HUES64 (cell line): ENCODE data around the gene ARL2BP.

Experiments used
- H3K27ac ChIP-seq: 2 replicates; pipeline ENCODE4 v1.7.0; 2013; ENCODE audit warnings: low read depth, low read length, inconsistent platforms
- H3K27me3 ChIP-seq: 2 replicates; pipeline ENCODE4 v1.6.1; 2013; ENCODE audit warnings: mild to moderate bottlenecking, low read length; ENCODE audit not compliant: insufficient read depth
- H3K36me3 ChIP-seq: 2 replicates; pipeline ENCODE4 v1.6.1; 2013; ENCODE audit warnings: mild to moderate bottlenecking, low read length; ENCODE audit not compliant: insufficient read depth
- H3K4me1 ChIP-seq: 2 replicates; pipeline ENCODE4 v1.6.1; 2013; ENCODE audit warnings: mild to moderate bottlenecking, low read length, moderate library complexity; ENCODE audit not compliant: insufficient read depth
- H3K4me3 ChIP-seq: 2 replicates; pipeline ENCODE4 v1.5.1; 2013; ENCODE audit warnings: mild to moderate bottlenecking, low read length, moderate library complexity
- H3K9ac ChIP-seq: 2 replicates; pipeline ENCODE4 v1.6.1; 2013; ENCODE audit warnings: mild to moderate bottlenecking, low read depth, low read length
- H3K9me3 ChIP-seq: 2 replicates; pipeline ENCODE4 v1.6.1; 2013; ENCODE audit warnings: low read depth, low read length; ENCODE audit not compliant: insufficient read depth
- WGBS: fragments of 150-250, 120-280 bp; methylation state at CpG from one replicate; pipeline ENCODE4 v1.1.7; 2013; ENCODE audit warnings: missing lambda C conversion rate; 5-methylcytosine and 5-hydroxymethylcytosine counted together

ARL2BP gene

DNA sequence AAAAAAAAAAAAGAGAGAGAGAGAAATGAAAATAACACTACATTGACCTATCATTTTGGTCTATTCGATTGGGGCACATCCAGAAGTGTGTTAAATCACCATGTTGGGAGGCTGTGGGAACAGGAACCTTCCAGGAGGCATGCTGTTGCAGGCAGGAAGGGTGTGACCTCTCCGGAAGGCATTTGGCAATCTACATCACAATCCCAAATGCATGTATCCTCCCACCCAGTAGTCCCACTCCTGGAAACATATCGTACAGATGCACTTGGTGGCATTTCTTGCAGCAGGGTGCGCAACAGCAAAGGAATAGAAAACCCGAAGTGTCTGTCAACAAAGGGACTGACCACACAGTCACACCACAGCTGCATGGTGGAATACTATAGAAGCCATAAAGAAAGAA lies 31.5 kb downstream of the ARL2BP start:
- WGBS = 80% methylated on average over 5 of the region's 5 CpGs
- Histone ChIP-seq H3K9me3 (no peaks in the 10 kb centered on the region), H3K27me3 (no peaks in the 10 kb centered on the region), H3K4me1 (peaks cover 2% of the 10 kb centered on the region; the same call in 1 of the 2 replicates), H3K4me3 (no peak overlapping the region), H3K9ac (no peak overlapping the region), H3K27ac (no peak overlapping the region), H3K36me3 (no peaks in the 10 kb centered on the region)

DNA sequence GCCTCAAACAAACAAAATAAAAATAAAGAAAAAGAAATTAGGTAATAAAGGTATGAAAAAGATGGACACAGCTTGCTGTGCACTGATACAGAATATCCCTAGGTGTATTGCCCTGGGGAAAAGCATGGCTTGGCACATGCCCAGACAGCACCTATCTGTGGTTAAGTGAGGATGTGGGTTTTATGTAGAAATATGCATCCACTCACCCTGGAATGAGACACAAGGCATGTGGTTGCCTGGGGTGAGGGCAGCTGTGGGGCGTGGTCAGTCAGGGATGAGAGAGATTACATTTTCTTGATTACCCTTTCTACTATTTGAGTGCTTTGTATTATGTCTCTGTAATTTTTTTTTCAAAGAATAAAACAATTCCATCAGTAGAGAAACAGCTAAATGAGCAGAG lies 32.5 kb downstream of the ARL2BP start:
- WGBS = no CpG with 5 or more reads among the region's 1 CpG
- Histone ChIP-seq H3K27ac (no peak overlapping the region), H3K27me3 (peaks cover 5% of the 10 kb centered on the region)

GRCh38 chr16:57278494-57278893 lies 33.4 kb downstream of the ARL2BP start:
- H3K9me3 ChIP-seq = no peaks in the 10 kb centered on the region
- no peak overlapping the region for H3K4me3 ChIP-seq
- peaks cover 15% of the 10 kb centered on the region for H3K27me3 ChIP-seq
- 91% methylated on average over 4 of the region's 4 CpGs for WGBS
- H3K4me1 ChIP-seq = peaks cover 2% of the 10 kb centered on the region; the same call in 1 of the 2 replicates
- H3K36me3 ChIP-seq = no peaks in the 10 kb centered on the region
- no peak overlapping the region for H3K9ac ChIP-seq
- no peak overlapping the region for H3K27ac ChIP-seq

More for the DNA sequence above, 32.5 kb downstream of the ARL2BP start:
- no peak overlapping the region for H3K4me3 ChIP-seq
- H3K36me3 ChIP-seq = no peaks in the 10 kb centered on the region
- peaks cover 2% of the 10 kb centered on the region; the same call in 1 of the 2 replicates for H3K4me1 ChIP-seq
- no peaks in the 10 kb centered on the region for H3K9me3 ChIP-seq
- no peak overlapping the region for H3K9ac ChIP-seq

- Histone ChIP-seq H3K36me3 (no peaks in the 10 kb centered on the region), H3K9ac (no peak overlapping the region), H3K4me1 (peaks cover 2% of the 10 kb centered on the region; the same call in 1 of the 2 replicates), H3K9me3 (no peaks in the 10 kb centered on the region), H3K27me3 (peaks cover 30% of the 10 kb centered on the region), H3K4me3 (no peak overlapping the region), H3K27ac (no peak overlapping the region)
- WGBS = 85% methylated on average over 6 of the region's 7 CpGs
These were observed 35.0 kb downstream of the ARL2BP start for GRCh38 chr16:57279780-57280638.

- peaks cover 38% of the 10 kb centered on the region for H3K27me3 ChIP-seq
- H3K9ac ChIP-seq = no peak overlapping the region
- H3K9me3 ChIP-seq = no peaks in the 10 kb centered on the region
- H3K27ac ChIP-seq = no peak overlapping the region
- H3K4me1 ChIP-seq = no peaks in the 10 kb centered on the region
- no peak overlapping the region for H3K4me3 ChIP-seq
- no peaks in the 10 kb centered on the region for H3K36me3 ChIP-seq
- 94% methylated on average over 3 of the region's 3 CpGs for WGBS
These were observed 36.7 kb downstream of the ARL2BP start for GRCh38 chr16:57281791-57282190.

GRCh38 chr16:57282510-57283213 lies 37.6 kb downstream of the ARL2BP start:
- H3K9me3 ChIP-seq = no peaks in the 10 kb centered on the region
- no peak overlapping the region for H3K27ac ChIP-seq
- H3K9ac ChIP-seq = no peak overlapping the region
- WGBS = 92% methylated on average over 8 of the region's 8 CpGs
- H3K27me3 ChIP-seq = peaks cover 38% of the 10 kb centered on the region
- no peaks in the 10 kb centered on the region for H3K4me1 ChIP-seq
- H3K4me3 ChIP-seq = no peak overlapping the region
- H3K36me3 ChIP-seq = no peaks in the 10 kb centered on the region

DNA sequence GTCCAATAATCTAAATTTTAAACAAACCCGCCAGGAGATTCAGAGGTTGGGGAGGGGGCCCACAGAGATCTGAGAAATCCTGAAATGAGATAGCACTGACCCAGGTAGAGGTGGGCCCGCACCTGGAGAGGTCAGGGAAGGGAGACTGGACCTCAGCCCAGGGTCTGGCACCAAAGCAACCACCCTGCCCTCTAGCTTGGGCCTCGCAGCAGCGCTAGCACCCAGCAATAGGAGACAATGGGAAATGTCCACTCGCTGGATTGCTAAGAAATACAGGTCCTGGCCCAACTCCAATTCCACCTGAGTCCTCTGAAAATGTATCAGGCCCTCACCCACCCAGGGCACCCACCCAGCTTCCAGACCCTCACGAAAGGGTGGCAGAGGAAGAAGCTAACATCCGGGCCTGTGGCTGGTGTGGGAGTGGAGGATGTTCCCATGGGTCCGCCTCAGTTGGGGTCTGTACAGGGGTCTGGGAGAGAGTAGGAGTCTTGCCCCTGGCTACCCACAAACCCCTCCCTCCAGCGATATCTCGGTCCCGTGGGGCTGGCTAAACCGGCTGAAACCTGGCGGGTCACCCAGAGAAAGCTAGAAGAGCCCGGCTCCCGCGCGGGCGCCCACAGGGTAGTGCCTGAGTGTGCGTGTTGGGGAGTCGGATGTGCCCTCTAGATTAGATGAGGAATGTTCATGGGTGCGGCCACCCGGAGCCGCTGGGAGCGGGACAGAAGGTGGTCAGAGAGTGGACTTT lies 38.3 kb downstream of the ARL2BP start:
- H3K9ac ChIP-seq = no peak overlapping the region
- no peaks in the 10 kb centered on the region for H3K9me3 ChIP-seq
- 77% methylated on average over 24 of the region's 24 CpGs for WGBS
- H3K27me3 ChIP-seq = peaks cover 38% of the 10 kb centered on the region
- peak overlapping the region; percentile 74 for H3K4me3 ChIP-seq
- H3K36me3 ChIP-seq = no peaks in the 10 kb centered on the region
- H3K4me1 ChIP-seq = no peaks in the 10 kb centered on the region
- no peak overlapping the region for H3K27ac ChIP-seq

GRCh38 chr16:57283959-57284208 lies 38.8 kb downstream of the ARL2BP start:
- Histone ChIP-seq H3K27me3 (peaks cover 38% of the 10 kb centered on the region), H3K36me3 (no peaks in the 10 kb centered on the region), H3K9ac (peak overlapping the region; percentile 61; the same call in 1 of the 2 replicates), H3K4me1 (no peaks in the 10 kb centered on the region), H3K4me3 (peak overlapping the region; percentile 74), H3K9me3 (no peaks in the 10 kb centered on the region), H3K27ac (no peak overlapping the region)
- 18% methylated on average over 14 of the region's 14 CpGs for WGBS

DNA sequence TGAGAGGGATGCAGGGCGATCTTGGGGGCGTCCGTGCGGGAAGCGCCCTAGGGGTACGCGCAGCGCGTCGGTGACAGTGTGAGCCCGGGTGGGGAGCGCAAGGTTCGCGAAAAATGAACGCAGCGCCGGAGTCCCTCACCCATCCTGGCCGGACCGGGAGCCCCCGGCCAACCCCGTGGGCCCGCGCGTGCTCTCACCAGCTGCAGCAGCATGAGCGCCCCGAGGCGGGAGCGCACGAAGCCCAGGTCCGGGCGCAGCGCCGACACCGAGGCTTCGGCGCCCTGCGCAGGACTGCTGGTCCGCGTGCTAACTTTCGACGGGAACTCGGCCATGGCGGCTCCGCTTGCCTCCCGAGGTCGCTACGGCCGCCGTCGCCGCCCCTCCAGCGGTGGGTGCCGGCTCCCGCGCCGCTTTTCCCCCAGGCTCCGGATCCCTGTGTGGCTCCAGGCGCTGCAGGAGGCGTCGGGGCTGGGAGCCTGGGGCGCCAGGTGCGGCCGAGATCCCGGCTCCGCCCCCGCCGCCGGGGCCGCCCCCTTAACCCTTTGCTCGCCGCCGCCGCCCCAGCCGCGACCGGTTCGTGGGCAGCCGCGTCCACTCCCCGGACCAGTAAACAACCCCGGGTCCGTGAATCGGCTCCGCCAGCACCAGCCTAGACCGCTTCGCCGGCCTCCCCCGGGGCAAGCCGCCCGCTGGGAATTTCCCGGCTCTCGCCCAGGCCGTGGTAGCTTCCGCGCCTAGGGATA lies 39.3 kb downstream of the ARL2BP start, which contains the start of gene PLLP:
Gene PLLP, minus strand, starts transcription at position 464 of the 743 bp plus-strand sequence. Its CDS starts 132 bp downstream, at position 332.
- peak within 1 kb of the TSS; percentile 61; the same call in 1 of the 2 replicates for H3K9ac ChIP-seq
- H3K27me3 ChIP-seq = peaks cover 38% of the 10 kb centered on the region
- H3K9me3 ChIP-seq = no peaks in the 10 kb centered on the region
- H3K36me3 ChIP-seq = no peaks in the 10 kb centered on the region
- peak within 1 kb of the TSS; percentile 74 for H3K4me3 ChIP-seq
- H3K27ac ChIP-seq = no peak within 1 kb of the TSS
- H3K4me1 ChIP-seq = no peaks in the 10 kb centered on the region
- WGBS = 1% methylated on average over 95 of the region's 95 CpGs

DNA sequence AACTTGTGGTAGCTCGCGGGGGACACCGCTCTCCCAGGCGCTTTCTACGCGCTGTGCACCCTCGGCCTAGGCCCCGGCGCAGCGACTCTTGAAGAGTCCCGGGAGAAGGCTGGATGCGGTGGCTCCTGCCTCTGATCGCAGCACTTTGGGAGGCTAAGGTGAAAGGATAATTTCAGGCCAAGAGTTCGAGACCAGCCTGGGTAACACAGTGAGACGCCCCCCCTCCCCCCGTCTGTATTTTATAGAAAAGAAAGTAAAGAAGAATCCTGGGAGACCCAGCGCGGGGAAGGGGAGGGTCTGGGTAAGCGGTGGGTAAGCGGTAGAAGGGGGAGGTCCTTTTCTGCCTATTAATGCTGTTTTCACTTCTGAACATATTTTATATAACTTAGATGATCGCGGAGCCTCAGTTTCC lies 39.9 kb downstream of the ARL2BP start:
- Histone ChIP-seq H3K4me1 (no peaks in the 10 kb centered on the region; the same call in 1 of the 2 replicates), H3K9ac (peak overlapping the region; percentile 31; the same call in 1 of the 2 replicates), H3K27me3 (peaks cover 38% of the 10 kb centered on the region), H3K4me3 (peak overlapping the region; percentile 74), H3K27ac (no peak overlapping the region), H3K36me3 (no peaks in the 10 kb centered on the region), H3K9me3 (no peaks in the 10 kb centered on the region)
- WGBS = 13% methylated on average over 20 of the region's 22 CpGs
